ENCODE results near the gene WDR37. TPM values are rescaled to one million over a fixed set of nuclear protein-coding genes. Genes with fewer than 3 reads are reported as not detected.

WDR37 gene
- total RNA-seq, 1 experiment from 2014 or later, result 10.4 TPM

GRCh38 chr10:1174022-1174421 is 117.8 kb downstream of the WDR37 start (continued):
- TF ChIP-seq, protein P1, sequence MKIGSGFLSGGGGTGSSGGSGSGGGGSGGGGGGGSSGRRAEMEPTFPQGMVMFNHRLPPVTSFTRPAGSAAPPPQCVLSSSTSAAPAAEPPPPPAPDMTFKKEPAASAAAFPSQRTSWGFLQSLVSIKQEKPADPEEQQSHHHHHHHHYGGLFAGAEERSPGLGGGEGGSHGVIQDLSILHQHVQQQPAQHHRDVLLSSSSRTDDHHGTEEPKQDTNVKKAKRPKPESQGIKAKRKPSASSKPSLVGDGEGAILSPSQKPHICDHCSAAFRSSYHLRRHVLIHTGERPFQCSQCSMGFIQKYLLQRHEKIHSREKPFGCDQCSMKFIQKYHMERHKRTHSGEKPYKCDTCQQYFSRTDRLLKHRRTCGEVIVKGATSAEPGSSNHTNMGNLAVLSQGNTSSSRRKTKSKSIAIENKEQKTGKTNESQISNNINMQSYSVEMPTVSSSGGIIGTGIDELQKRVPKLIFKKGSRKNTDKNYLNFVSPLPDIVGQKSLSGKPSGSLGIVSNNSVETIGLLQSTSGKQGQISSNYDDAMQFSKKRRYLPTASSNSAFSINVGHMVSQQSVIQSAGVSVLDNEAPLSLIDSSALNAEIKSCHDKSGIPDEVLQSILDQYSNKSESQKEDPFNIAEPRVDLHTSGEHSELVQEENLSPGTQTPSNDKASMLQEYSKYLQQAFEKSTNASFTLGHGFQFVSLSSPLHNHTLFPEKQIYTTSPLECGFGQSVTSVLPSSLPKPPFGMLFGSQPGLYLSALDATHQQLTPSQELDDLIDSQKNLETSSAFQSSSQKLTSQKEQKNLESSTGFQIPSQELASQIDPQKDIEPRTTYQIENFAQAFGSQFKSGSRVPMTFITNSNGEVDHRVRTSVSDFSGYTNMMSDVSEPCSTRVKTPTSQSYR (CRISPR knock-in tag; IDR thresholded peaks at IDR 0.05), result no peak
- TF ChIP-seq ZNF317 (CRISPR knock-in tag; IDR thresholded peaks at IDR 0.05; ENCODE audit: borderline replicate concordance, low read depth) (no peak), ZNF671 (CRISPR knock-in tag; IDR thresholded peaks at IDR 0.05) (no peak)
- TF ChIP-seq, protein P2, sequence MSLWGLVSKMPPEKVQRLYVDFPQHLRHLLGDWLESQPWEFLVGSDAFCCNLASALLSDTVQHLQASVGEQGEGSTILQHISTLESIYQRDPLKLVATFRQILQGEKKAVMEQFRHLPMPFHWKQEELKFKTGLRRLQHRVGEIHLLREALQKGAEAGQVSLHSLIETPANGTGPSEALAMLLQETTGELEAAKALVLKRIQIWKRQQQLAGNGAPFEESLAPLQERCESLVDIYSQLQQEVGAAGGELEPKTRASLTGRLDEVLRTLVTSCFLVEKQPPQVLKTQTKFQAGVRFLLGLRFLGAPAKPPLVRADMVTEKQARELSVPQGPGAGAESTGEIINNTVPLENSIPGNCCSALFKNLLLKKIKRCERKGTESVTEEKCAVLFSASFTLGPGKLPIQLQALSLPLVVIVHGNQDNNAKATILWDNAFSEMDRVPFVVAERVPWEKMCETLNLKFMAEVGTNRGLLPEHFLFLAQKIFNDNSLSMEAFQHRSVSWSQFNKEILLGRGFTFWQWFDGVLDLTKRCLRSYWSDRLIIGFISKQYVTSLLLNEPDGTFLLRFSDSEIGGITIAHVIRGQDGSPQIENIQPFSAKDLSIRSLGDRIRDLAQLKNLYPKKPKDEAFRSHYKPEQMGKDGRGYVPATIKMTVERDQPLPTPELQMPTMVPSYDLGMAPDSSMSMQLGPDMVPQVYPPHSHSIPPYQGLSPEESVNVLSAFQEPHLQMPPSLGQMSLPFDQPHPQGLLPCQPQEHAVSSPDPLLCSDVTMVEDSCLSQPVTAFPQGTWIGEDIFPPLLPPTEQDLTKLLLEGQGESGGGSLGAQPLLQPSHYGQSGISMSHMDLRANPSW (CRISPR knock-in tag; conservative IDR thresholded peaks at IDR 0.05; ENCODE audit: low read depth), result no peak
- TF ChIP-seq, protein P3, sequence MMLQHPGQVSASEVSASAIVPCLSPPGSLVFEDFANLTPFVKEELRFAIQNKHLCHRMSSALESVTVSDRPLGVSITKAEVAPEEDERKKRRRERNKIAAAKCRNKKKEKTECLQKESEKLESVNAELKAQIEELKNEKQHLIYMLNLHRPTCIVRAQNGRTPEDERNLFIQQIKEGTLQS (CRISPR knock-in tag; conservative IDR thresholded peaks at IDR 0.05), result no peak

GRCh38 chr10:1175956-1176565 is 119.9 kb downstream of the WDR37 start:
- ChIA-PET CTCF (no interaction called here), POLR2A (no interaction called here)
- Mint-ChIP-seq H3K9me3 (no peaks in the 10 kb centered on the region), H3K27ac (no peak overlapping the region), H3K36me3 (no peaks in the 10 kb centered on the region), H3K4me1 (peaks cover 4% of the 10 kb centered on the region), H3K4me3 (no peak overlapping the region), H3K27me3 (ENCODE audit: low read depth) (no peaks in the 10 kb centered on the region; the same call in 1 of the 2 replicates)
- TF ChIP-seq ZNF232 (CRISPR knock-in tag; IDR thresholded peaks at IDR 0.05), result no peak
- TF ChIP-seq AFF4 (CRISPR knock-in tag; IDR thresholded peaks at IDR 0.05; ENCODE audit: borderline replicate concordance), result no peak
- no peak for TF ChIP-seq ZNF219 (CRISPR knock-in tag; IDR thresholded peaks at IDR 0.05; ENCODE audit: borderline replicate concordance)
- no peak for TF ChIP-seq ETV6 (CRISPR knock-in tag; IDR thresholded peaks at IDR 0.05)
- peak; percentile 1 for DNase-seq (ENCODE audit: low spot score)
- no peak for ATAC-seq

DNA sequence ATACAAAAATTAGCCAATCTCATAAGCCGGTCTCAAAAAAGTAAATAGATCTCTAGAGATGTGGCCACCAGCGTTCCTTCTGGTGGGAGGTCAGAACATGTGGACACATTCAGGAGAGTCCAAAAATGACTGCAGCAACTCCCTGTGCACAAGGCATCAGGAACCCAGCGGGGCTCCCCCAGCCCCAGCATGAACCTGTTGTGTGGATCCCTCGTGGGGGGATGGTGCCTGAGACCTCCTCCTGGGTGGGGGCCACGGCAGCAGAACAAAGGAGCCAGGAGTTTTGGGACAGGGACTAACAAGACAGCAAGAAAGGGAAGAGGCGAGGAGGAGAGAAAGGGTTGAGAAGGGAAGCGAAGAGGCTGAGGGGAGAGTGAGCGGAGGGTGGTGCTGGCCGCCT is 121.8 kb downstream of the WDR37 start:
- Mint-ChIP-seq H3K36me3 (no peaks in the 10 kb centered on the region), H3K4me1 (peaks cover 4% of the 10 kb centered on the region), H3K27ac (no peak overlapping the region), H3K9me3 (no peaks in the 10 kb centered on the region), H3K27me3 (ENCODE audit: low read depth) (no peaks in the 10 kb centered on the region; the same call in 1 of the 2 replicates), H3K4me3 (no peak overlapping the region)
- no peak for TF ChIP-seq RELA (CRISPR knock-in tag; IDR thresholded peaks at IDR 0.05; ENCODE audit: borderline replicate concordance)
- no peak for TF ChIP-seq SP1 (CRISPR knock-in tag; conservative IDR thresholded peaks at IDR 0.05)
- no peak for TF ChIP-seq AR (CRISPR knock-in tag; IDR thresholded peaks at IDR 0.05)
- no peak for TF ChIP-seq IRF2 (CRISPR knock-in tag; IDR thresholded peaks at IDR 0.05; ENCODE audit: borderline replicate concordance, low read depth)
- no peak for TF ChIP-seq ZNF263 (CRISPR knock-in tag; IDR thresholded peaks at IDR 0.05; ENCODE audit: low read depth)
- no peak for TF ChIP-seq ZNF423 (CRISPR knock-in tag; IDR thresholded peaks at IDR 0.05)
- TF ChIP-seq ZNF232 (CRISPR knock-in tag; IDR thresholded peaks at IDR 0.05), result no peak
- no peak for TF ChIP-seq MYBL2 (CRISPR knock-in tag; IDR thresholded peaks at IDR 0.05)
- POLR2A ChIA-PET, result no interaction called here
- CTCF ChIA-PET, result interaction anchor here (1.2 kb wide), 1 partner anchor 191 kb away, joined by 7 read pairs; no protein-coding TSS in a partner anchor
- peak; percentile 5 for DNase-seq (ENCODE audit: low spot score)
- ATAC-seq, result no peak

Data from WTC11 (cell line).